SK-N-MC (cell line): ENCODE data around the gene RUNX1.

Experiments
- EZH2 ChIP-seq: fragments of 200-600 bp; sonication (generic); IDR thresholded peaks from one replicate; pipeline ENCODE4 v1.6.1; 2017; ENCODE audit warnings: antibody characterized with exemption
- POLR2AphosphoS5 ChIP-seq: IDR thresholded peaks from 2 replicates; pipeline ENCODE4 v1.6.1; 2012; ENCODE audit warnings: mild to moderate bottlenecking, low read depth, low read length, borderline replicate concordance

DNA sequence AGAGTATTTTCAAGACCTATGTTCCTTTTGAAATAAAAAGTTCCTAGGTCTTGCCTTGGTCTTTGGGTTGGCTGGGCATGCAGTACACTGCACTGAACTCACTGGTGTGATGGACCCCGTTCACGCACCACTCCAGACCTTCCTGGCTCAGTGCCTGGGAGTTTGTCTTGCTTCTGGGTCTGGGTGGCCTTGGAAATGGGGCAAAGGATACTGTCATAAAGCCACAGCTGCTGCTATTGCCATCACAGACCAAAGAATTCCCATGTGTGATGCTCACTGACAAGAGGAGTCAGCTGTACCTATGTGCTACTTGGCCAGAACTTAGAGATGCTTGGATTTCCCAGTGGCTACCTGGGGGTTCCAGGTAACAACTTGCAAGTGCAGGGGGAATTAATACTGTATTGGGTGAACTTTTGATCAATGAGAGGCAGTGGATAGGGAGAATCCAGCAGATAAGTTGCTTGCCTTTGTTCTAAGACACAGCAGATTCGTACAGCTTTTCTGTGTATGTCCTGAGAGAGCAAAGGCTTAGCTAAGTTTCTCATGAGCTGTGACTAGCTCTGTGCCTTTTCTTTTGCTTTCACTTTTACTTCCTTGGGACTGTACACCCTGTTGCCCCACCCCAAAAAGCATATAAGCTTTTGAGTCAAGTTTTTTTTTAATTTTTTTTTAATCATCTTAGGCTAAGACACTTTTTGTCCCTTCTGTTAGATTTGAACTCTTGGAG, 115.3 kb downstream of the RUNX1 start:
- TF ChIP-seq EZH2 (no peak), POLR2AphosphoS5 (no peak)
